NK-92 treated with Interleukin-12 subunit alpha and Interleukin-12 subunit beta, amount 100 ng/mL, for 24 hours (cell line): ENCODE measurements around the gene AKAP13.

Experiments
- DNase-seq: peaks from one replicate; lab custom pipeline; 2025; lab: John Stamatoyannopoulos, UW

The AKAP13 gene

GRCh38 chr15:85388566-85389305 lies 8.3 kb downstream of the AKAP13 start:
- DNase-seq = no peak

- DNase-seq = no peak
Observed at GRCh38 chr15:85389306-85389650, 8.9 kb downstream of the AKAP13 start.

GRCh38 chr15:85389772-85390171 lies 9.4 kb downstream of the AKAP13 start:
- DNase-seq = no peak

- no peak for DNase-seq
Observed at GRCh38 chr15:85393210-85393609, 12.8 kb downstream of the AKAP13 start.

GRCh38 chr15:85394554-85395333 lies 14.3 kb downstream of the AKAP13 start:
- DNase-seq = no peak

- DNase-seq = no peak
Observed at GRCh38 chr15:85396554-85396953, 16.2 kb downstream of the AKAP13 start.

- DNase-seq = no peak
Observed at GRCh38 chr15:85397151-85397550, 16.7 kb downstream of the AKAP13 start.

- DNase-seq = no peak
Observed at GRCh38 chr15:85397926-85398325, 17.5 kb downstream of the AKAP13 start.

- no peak for DNase-seq
Observed at GRCh38 chr15:85398822-85399221, 18.4 kb downstream of the AKAP13 start.

GRCh38 chr15:85399627-85400026 lies 19.2 kb downstream of the AKAP13 start:
- no peak for DNase-seq

GRCh38 chr15:85400606-85401005 lies 20.2 kb downstream of the AKAP13 start:
- DNase-seq = no peak

- DNase-seq = no peak
Observed at GRCh38 chr15:85401108-85401774, 20.8 kb downstream of the AKAP13 start.

- DNase-seq = no peak
Observed at GRCh38 chr15:85402195-85402881, 21.9 kb downstream of the AKAP13 start.

GRCh38 chr15:85403745-85404144 lies 23.3 kb downstream of the AKAP13 start:
- DNase-seq = no peak

GRCh38 chr15:85404176-85404917 lies 23.9 kb downstream of the AKAP13 start:
- DNase-seq = no peak

GRCh38 chr15:85404918-85405866 lies 24.8 kb downstream of the AKAP13 start:
- no peak for DNase-seq

GRCh38 chr15:85406916-85407315 lies 26.5 kb downstream of the AKAP13 start:
- no peak for DNase-seq

GRCh38 chr15:85407421-85408269 lies 27.2 kb downstream of the AKAP13 start:
- DNase-seq = no peak

- DNase-seq = no peak
Observed at GRCh38 chr15:85408270-85408746, 27.9 kb downstream of the AKAP13 start.
